HL-60/S4 (cell line): ENCODE results near the gene SPATA12.

Source experiments
- in situ Hi-C: fragments of 300-500 bp; cut with MboI; formaldehyde crosslinking; loops from 2 replicates; pipeline ENCODE4 v1.14.3; 2022; ENCODE audit warnings: low sequenced_read_pairs

The SPATA12 gene

GRCh38 chr3:57048728-57049127 is 11.7 kb upstream of the SPATA12 start:
- in situ Hi-C loops, result no loop called here

GRCh38 chr3:57052662-57053061 is 7.8 kb upstream of the SPATA12 start:
- in situ Hi-C loops, result no loop called here

- in situ Hi-C loops, result no loop called here
Observed at GRCh38 chr3:57053122-57053521, 7.3 kb upstream of the SPATA12 start.

- in situ Hi-C loops, result no loop called here
Observed at GRCh38 chr3:57057351-57057750, 3.1 kb upstream of the SPATA12 start.

GRCh38 chr3:57059411-57059810 is 1.1 kb upstream of the SPATA12 start:
- in situ Hi-C loops, result no loop called here

GRCh38 chr3:57061556-57061955 is 1.1 kb downstream of the SPATA12 start:
- in situ Hi-C loops, result no loop called here

- in situ Hi-C loops, result no loop called here
Observed at GRCh38 chr3:57062101-57062631, 1.7 kb downstream of the SPATA12 start.

GRCh38 chr3:57063032-57063431 is 2.6 kb downstream of the SPATA12 start:
- in situ Hi-C loops, result no loop called here

GRCh38 chr3:57064001-57064400 is 3.5 kb downstream of the SPATA12 start:
- in situ Hi-C loops, result no loop called here

GRCh38 chr3:57064572-57064971 is 4.1 kb downstream of the SPATA12 start:
- in situ Hi-C loops, result no loop called here

GRCh38 chr3:57065588-57065987 is 5.1 kb downstream of the SPATA12 start:
- in situ Hi-C loops, result no loop called here

GRCh38 chr3:57066471-57066870 is 6.0 kb downstream of the SPATA12 start:
- in situ Hi-C loops, result no loop called here

GRCh38 chr3:57068437-57069089 is 8.1 kb downstream of the SPATA12 start:
- in situ Hi-C loops, result no loop called here

- in situ Hi-C loops, result no loop called here
Observed at GRCh38 chr3:57069503-57069902, 9.0 kb downstream of the SPATA12 start.

GRCh38 chr3:57073628-57074027 is 13.2 kb downstream of the SPATA12 start:
- in situ Hi-C loops, result no loop called here

- in situ Hi-C loops, result no loop called here
Observed at GRCh38 chr3:57074135-57074534, 13.7 kb downstream of the SPATA12 start.

GRCh38 chr3:57076422-57076951 is 16.0 kb downstream of the SPATA12 start:
- in situ Hi-C loops, result no loop called here

GRCh38 chr3:57077630-57078343 is 17.3 kb downstream of the SPATA12 start:
- in situ Hi-C loops, result no loop called here

GRCh38 chr3:57078344-57078634 is 17.8 kb downstream of the SPATA12 start:
- in situ Hi-C loops, result no loop called here

- in situ Hi-C loops, result no loop called here
Observed at GRCh38 chr3:57078635-57079473, 18.4 kb downstream of the SPATA12 start.

GRCh38 chr3:57079474-57079831 is 19.0 kb downstream of the SPATA12 start:
- in situ Hi-C loops, result no loop called here

GRCh38 chr3:57080171-57080570 is 19.7 kb downstream of the SPATA12 start:
- in situ Hi-C loops, result no loop called here
